HEK293 (cell line): ENCODE data around the gene CD68.

Experiments
- ZNF624 ChIP-seq: fragments of 450-650 bp; formaldehyde crosslinking; IDR thresholded peaks from 2 replicates; pipeline ENCODE4 v1.5.1; 2017; ENCODE audit warnings: missing biosample characterization, missing genetic modification characterization
- ZNF654 ChIP-seq: fragments of 450-650 bp; formaldehyde crosslinking; IDR thresholded peaks from 2 replicates; pipeline ENCODE4 v1.5.1; 2016; ENCODE audit warnings: low read depth, missing biosample characterization, missing genetic modification characterization
- ZNF785 ChIP-seq: fragments of 450-650 bp; formaldehyde crosslinking; IDR thresholded peaks from 2 replicates; pipeline ENCODE4 v1.5.1; 2016; ENCODE audit warnings: missing biosample characterization, missing genetic modification characterization
- TF ChIP-seq, protein P1 (sequence below): fragments of 450-650 bp; formaldehyde crosslinking; IDR thresholded peaks from 2 replicates; pipeline ENCODE4 v1.5.1; 2016; ENCODE audit warnings: missing biosample characterization, missing genetic modification characterization

DNA sequence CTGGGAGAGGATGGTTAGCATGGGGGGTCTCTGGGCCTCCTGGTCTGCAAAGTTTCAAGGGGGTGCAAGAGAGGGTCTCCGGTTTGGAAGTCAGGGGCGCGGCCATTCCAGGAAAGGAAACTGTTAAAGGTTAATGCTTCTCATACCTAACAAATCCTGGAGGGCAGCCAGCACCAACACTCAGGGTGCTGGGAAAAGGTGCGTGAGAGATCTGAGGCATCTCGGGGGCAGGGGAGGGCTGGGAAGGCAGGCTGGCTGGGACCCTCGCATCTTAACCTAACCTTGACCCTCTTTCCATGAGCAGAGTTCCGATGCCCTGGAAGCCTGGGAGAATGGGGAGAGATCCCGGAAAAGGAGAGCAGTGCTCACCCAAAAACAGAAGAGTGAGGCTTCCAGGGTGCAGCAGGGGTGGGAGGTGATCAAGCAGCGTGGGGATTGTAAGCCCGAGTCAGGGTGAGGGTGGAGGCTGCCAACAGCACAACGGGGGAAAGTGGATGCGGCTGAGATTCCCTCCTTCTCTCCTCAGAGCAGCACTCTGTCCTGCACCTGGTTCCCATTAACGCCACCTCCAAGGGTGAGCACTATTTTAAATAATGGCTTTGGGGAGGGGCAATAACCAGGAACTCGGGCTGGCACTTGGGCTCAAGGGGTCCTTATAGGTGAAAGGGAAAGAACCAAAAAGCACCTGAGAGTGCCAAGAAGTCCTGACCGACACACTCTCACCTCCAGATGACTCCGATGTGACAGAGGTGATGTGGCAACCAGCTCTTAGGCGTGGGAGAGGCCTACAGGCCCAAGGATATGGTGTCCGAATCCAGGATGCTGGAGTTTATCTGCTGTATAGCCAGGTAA, 19.9 kb upstream of the CD68 start:
- TF ChIP-seq, protein P1, sequence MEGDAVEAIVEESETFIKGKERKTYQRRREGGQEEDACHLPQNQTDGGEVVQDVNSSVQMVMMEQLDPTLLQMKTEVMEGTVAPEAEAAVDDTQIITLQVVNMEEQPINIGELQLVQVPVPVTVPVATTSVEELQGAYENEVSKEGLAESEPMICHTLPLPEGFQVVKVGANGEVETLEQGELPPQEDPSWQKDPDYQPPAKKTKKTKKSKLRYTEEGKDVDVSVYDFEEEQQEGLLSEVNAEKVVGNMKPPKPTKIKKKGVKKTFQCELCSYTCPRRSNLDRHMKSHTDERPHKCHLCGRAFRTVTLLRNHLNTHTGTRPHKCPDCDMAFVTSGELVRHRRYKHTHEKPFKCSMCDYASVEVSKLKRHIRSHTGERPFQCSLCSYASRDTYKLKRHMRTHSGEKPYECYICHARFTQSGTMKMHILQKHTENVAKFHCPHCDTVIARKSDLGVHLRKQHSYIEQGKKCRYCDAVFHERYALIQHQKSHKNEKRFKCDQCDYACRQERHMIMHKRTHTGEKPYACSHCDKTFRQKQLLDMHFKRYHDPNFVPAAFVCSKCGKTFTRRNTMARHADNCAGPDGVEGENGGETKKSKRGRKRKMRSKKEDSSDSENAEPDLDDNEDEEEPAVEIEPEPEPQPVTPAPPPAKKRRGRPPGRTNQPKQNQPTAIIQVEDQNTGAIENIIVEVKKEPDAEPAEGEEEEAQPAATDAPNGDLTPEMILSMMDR (tag by site-specific recombination): no peak
- TF ChIP-seq ZNF624 (no peak), ZNF785 (no peak), ZNF654 (tag by site-specific recombination) (no peak)
